Stimulated activated CD8-positive, alpha-beta memory T cell treated with anti-CD3 and anti-CD28 coated beads, Interleukin-7, amount 100 ng/mL, for 48 hours (primary cell): ENCODE measurements around the gene ZDHHC22.

Experiments used
- DNase-seq, 2 donors: peaks; one replicate each; pipeline ENCODE4 v3.0.0-alpha.2; 2020; ENCODE audit warnings: low read depth in 1 of 2; ENCODE audit errors: extremely low read depth in 1 of 2

Gene ZDHHC22

GRCh38 chr14:77158175-77158881 is 16.7 kb upstream of the ZDHHC22 start:
- DNase-seq, result no peak

- no peak for DNase-seq
These were observed 16.1 kb upstream of the ZDHHC22 start for GRCh38 chr14:77157740-77158139.

DNA sequence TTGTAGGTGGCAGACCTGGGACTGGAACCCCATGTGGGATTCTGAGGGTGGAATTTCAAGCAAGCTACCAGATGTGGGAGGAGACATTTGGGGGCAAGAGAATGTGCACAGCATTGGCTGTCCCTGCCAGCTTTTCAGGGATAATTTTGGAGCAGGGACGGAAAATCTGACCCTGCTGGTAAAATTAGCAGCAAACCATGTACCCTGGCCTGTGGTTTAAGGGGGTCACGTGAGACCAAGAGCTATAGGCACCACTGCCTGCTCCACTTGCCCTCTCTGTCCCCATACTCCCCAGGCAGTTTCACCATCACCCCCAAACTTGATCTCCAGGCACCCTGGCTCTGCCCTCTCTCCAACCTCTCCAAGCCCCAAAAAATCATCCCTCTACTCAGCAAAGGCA is 13.5 kb upstream of the ZDHHC22 start:
- DNase-seq, result no peak

- DNase-seq, result no peak
These were observed 12.8 kb upstream of the ZDHHC22 start for GRCh38 chr14:77154421-77154820.

GRCh38 chr14:77153802-77154201 is 12.2 kb upstream of the ZDHHC22 start:
- DNase-seq, result no peak

DNA sequence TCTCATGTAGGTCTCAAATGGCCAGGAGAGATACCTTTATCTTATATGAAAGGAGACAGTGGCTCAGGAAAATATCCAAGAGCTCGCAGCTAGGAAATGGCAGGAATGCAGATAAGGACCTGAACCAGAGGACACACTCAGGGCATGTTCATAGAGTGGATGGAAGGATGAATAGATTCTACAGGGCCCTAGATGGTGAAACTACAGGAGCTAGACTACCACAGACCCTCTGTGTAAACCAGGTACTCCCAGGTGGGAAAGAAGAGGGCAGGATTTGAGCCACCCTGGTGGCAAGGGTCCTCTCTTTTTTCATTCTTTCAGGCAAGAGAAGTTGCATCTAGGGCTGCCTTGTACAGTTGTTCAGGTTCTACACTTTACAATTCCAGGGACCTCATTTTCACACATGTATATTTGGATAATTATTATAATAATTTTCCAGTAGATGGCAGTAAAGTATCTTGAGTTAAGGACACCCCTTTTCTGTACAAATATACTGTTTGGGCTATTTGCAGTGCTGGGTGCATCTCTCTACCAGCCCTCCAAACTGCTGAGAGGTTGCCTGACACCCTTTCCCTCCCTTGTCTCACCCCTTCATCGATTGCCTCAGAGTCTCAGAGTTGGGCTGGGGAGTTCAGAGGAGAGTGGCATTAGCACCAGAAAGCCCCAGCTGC is 10.5 kb upstream of the ZDHHC22 start:
- DNase-seq, result no peak

DNA sequence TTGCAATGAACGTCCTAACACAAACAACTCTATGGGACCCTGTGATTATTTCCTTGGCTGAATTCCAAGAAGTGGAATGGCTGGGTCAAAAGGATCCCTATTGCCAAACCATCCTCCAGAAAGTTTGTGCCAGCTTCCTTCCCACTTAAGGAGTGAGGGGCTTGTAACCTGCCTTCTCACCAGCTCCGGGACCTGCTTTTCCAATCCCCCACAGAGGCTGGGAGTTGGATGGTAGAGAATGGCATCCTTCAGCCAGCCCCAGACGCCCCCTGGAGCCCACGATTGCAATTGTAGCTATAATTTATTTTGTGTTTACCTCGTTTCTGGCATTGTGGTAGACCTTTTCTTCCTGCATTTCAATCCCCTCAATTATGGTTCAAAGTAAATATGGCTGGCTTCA is 9.7 kb upstream of the ZDHHC22 start:
- no peak for DNase-seq

- no peak for DNase-seq
These were observed 7.1 kb upstream of the ZDHHC22 start for GRCh38 chr14:77148510-77149231.

GRCh38 chr14:77145975-77146740 is 4.6 kb upstream of the ZDHHC22 start:
- DNase-seq, result no peak

DNA sequence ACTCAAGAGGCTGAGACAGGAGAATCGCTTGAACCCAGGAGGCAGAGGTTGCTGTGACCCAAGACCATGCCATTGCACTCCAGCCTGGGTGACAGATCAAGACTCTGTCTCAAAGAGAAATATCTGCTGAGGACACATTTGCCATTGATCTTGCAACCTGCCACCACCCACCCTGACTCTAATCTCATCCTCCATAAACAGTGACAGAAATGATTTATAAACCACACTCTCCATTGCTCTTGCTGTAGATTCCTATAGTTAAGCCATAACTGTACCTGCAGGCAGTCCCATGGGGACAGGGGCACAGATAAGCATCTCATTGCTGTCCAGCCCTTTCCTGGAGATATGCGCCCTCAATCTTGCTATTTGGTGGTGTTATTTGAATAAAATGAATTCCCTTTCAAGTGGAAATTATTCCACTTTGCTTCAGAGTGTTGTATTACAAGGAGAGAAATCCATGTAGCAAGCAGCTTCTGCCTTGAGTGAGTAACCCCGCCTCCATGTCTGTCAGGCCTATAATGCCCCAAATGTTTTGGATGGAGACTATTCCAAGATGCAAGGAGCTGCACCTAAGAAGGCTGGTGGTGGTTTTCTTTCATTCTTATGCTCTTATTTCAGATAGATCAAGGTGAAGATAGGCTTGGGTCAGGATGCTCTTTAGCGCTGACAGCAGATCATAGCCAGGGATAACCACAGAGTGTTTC is 3.0 kb upstream of the ZDHHC22 start:
- DNase-seq, result no peak

DNA sequence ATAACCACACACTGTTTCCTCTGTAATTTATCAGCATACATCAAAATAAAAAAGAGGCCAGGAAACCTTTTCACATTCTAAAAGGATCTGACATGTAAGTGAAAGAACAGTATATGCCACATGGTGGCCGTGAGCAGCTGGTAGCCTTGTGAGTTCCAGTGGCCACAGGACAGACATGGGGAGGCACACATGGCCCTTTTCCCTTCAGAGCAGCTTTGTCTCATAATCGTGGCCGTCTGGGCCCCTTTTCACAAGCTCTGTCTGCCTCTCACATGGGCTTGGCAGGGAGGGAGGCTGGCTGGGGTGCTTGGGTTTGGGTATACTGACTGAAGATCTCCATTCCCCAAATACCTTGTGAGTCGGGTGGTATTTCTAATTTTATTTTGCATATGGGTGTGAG is 1.5 kb upstream of the ZDHHC22 start:
- no peak for DNase-seq

DNA sequence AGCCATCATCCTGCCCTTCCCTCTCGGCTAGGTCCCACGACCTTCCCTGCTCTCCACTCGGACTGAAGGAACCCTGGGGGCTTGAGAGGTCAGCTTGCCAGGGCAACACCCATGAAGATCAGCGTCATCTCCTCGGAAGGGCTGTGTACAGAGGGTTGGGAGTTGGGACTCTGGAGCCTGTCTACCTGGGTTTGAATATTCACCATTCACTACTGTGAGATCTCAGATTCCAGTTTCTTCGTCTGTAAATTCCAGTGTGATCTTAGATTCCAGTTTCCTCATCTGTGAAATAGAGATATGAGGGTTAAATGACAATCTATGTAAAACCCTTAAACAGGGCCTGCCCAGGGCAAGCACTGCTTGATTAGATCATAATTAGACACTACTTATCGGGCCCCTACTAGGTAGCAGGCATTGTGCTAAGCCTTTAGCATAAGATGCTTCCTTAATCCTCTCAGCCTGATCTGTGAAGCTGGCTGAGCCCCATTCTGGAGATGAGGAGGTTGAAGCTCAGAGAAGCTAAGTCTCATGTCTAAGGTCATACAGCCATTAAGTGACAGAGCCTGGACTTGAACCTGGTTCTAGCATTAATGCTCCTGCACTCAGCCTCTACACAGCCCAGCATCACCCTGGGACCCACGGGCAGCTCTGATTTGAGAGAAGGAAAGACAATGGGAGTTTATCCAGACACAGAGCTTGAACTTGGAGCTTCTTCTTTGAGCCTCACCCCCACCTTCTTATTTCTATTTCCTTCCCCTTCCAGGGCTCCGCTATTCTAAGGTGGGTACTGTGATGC is 612 bp upstream of the ZDHHC22 start:
- no peak for DNase-seq

DNA sequence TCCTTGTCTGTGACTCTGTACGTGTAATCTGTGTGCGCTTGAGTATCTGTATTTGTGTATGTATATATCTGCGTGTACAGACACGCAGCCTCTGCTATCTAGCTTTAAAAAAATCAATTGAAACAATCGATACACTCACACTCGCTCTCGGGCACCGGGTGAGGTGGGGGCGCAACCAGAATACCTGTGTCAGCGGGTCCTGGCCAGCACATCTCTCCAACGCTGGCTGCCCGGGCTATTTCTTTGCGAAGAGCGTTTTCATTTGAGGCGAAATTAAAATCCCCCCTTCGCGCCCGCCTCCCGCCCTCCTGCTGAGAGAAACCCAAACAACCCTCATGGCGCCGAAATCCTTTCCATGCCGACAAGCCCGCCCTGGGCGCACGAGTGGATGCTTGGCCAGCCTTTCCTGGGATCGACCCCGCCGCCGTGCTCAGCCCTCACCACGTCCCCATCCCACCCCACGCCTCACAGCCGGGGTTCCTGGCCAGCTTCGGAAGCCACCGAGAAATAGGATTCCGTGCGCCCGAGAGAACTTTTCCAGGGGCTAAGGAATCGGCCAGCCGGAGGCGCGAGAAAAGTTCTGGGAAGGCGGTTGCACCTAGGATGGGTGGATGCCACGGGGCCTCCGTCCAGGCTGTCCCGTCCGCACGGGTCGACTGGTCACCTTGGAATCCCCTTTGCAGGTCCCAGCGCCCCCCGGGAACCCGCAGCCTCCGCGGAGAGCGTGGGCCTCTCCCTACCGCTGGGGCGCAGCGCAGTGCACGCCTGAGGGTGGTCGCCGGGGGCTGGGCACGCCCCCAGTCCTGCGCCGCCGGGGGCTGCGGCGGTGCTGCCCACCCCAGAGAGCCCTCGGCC is 1.0 kb downstream of the ZDHHC22 start:
- no peak for DNase-seq

DNA sequence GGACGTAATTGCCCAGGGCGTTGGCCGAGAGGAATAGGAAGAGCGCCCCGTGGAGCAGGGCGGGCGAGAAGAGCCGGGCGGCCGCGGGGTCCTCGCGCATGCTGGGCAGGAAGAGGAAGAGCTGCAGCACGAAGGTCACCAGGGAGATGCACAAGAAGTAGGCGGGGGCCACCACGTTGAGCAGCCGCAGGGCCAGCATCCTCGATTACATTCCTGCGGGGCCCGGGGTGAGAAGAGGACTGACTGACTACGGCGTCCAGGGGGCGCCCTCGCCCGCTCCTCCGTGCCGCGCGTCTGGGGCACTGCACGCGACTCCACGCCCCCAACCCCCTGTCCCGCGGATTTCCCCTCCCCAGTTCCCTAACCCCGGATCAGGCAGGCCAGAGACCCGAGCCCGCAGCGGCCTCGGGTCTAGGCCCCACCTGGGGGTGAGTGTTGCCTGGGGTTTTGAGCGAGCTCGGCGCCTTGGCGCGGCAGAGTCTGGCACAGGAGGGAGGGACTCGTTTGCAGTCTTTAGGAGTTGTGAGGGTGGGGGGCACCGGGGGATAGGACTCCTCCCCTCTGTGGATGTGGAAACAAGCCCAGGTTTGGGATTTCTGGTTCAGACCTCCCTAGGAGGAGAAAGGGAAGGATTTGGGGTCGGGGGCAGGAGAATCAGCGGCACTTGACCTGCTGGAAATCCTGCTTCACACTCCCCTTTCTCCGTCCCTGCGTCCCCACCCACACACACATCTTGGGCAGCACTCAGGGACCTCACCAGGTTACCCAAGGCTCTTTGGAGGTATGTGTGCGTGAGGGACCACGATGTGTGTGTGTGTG is 1.8 kb downstream of the ZDHHC22 start:
- peak in 1 of 2 donors; percentile 30 for DNase-seq

DNA sequence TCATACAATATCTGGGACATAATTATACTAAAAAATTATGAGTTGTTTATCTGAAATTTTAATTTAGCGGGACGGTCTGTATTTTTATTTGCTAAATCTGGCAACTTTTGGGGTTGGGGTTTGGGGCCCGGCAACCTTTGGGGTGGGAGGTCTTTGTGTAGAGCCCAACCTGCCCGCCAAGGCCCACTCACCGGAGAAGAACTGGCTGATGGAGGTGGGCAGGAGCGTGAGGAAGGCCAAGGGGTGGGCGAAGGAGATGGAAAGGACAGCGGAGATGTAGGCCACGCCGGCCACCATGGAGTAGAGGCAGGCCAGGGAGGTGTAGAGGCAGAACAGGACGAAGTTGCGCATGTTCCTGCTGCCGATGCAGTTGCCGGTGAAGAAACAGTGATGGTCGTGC is 2.6 kb downstream of the ZDHHC22 start:
- no peak for DNase-seq

DNA sequence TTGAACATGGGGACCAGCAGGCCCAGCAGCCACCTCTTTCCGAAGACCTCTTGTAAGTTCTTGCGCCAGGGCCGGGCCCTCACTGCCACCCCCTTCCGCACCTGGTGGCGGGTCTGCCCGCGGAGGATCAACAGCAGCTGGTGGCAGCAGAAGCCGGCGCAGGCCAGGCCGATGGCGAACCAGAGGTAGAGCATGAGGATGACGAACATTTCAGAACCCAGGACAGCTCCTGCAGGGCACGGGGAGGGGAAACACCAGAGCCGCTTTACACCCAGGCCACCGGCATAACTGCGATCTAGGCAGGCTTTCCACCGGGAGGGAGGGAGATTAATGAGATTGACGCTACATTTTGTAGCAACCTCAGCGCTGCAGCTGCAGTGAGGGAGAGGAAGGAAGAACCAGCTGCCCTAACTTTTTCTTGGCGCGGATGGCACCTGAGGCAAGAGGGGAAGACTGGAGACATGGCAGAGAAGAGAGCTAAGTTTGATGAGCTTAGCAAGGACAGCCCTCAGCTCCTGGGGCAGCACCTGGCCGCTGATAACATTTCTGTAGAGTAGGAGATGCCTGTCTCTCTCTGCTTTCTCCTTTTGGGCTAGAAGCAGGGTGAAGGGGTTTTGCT is 7.8 kb downstream of the ZDHHC22 start:
- peak in 1 of 2 donors; percentile 40 for DNase-seq

DNA sequence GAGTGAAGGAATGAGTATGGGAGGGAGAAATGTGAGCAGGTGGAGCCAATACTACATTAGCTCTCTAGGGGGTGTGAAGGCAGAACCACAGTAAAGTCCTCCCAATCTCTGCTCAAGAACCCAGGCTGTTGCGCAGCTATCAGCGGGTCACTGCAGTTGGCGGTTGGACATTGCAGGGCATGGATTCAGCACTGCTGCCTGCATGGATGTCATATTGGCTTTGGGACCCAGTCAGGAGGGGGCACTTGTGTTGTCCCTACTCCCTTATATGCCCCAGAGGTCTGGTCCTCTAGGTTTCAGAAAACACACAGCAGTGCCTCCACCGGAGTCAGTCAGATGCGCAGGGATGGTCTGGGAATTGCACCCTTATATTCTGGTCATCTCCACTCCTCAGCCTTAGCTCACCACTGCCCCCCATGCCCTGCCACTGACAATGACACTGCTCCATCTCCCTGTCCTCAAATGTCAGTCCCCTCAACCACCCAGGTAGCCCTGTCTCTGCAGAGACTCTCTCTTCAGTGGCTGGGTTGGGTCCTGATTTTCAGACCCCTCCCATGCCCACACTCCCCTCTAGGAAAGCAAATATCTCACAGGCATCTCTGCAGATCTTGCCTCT is 9.6 kb downstream of the ZDHHC22 start:
- no peak for DNase-seq
